ENCODE measurements around the gene CORIN. TPM values are rescaled to one million over a fixed set of nuclear protein-coding genes. Genes with fewer than 3 reads are reported as not detected.

The CORIN gene
- total RNA-seq, 1 donor from 2014 or later: 92.0 TPM

- Histone ChIP-seq H3K27me3 (ENCODE audit: low read depth) (no peaks in the 10 kb centered on the region), H3K9me3 (replicated peaks) (peaks cover 6% of the 10 kb centered on the region), H3K36me3 (no peaks in the 10 kb centered on the region), H3K27ac (replicated peaks) (peak overlapping the region; percentile 89), H3K4me3 (peak overlapping the region; percentile 74), H3K4me1 (peaks cover 42% of the 10 kb centered on the region)
- intact Hi-C loops (cut with micrococcal nuclease): loop anchor here (2.0 kb wide), 1 partner anchor 132 kb away; no protein-coding TSS in a partner anchor
- DNase-seq: peak; percentile 85
- peak; percentile 84 for TF ChIP-seq CTCF (IDR thresholded peaks at IDR 0.05; ENCODE audit: borderline replicate concordance)
Measured at GRCh38 chr4:47836641-47837093, 1.2 kb downstream of the CORIN start.

- H3K27me3 ChIP-seq (ENCODE audit: low read depth): no peaks in the 10 kb centered on the region
- H3K36me3 ChIP-seq: no peaks in the 10 kb centered on the region
- no peak for TF ChIP-seq CTCF (IDR thresholded peaks at IDR 0.05; ENCODE audit: borderline replicate concordance)
- H3K4me3 ChIP-seq: peak overlapping the region; percentile 74
- H3K27ac ChIP-seq (replicated peaks): peak overlapping the region; percentile 89
- peaks cover 6% of the 10 kb centered on the region for H3K9me3 ChIP-seq (replicated peaks)
- DNase-seq: no peak
- intact Hi-C loops (cut with micrococcal nuclease): no loop called here
- peaks cover 44% of the 10 kb centered on the region for H3K4me1 ChIP-seq
Measured at GRCh38 chr4:47835494-47835893, 2.4 kb downstream of the CORIN start.

GRCh38 chr4:47831026-47831679 is 6.7 kb downstream of the CORIN start:
- intact Hi-C loops (cut with micrococcal nuclease): no loop called here
- Histone ChIP-seq H3K4me3 (peak overlapping the region; percentile 74), H3K27me3 (ENCODE audit: low read depth) (no peaks in the 10 kb centered on the region), H3K4me1 (peaks cover 37% of the 10 kb centered on the region), H3K36me3 (no peaks in the 10 kb centered on the region), H3K27ac (replicated peaks) (peak overlapping the region; percentile 88), H3K9me3 (replicated peaks) (peaks cover 6% of the 10 kb centered on the region)
- no peak for DNase-seq
- no peak for TF ChIP-seq CTCF (IDR thresholded peaks at IDR 0.05; ENCODE audit: borderline replicate concordance)

- H3K27ac ChIP-seq (replicated peaks): peak overlapping the region; percentile 88
- H3K27me3 ChIP-seq (ENCODE audit: low read depth): no peaks in the 10 kb centered on the region
- TF ChIP-seq CTCF (IDR thresholded peaks at IDR 0.05; ENCODE audit: borderline replicate concordance): no peak
- H3K4me1 ChIP-seq: peaks cover 36% of the 10 kb centered on the region
- H3K4me3 ChIP-seq: peak overlapping the region; percentile 74
- no peaks in the 10 kb centered on the region for H3K36me3 ChIP-seq
- peaks cover 6% of the 10 kb centered on the region for H3K9me3 ChIP-seq (replicated peaks)
- no peak for DNase-seq
- intact Hi-C loops (cut with micrococcal nuclease): no loop called here
Measured at GRCh38 chr4:47830265-47831025, 7.4 kb downstream of the CORIN start.

- intact Hi-C loops (cut with micrococcal nuclease): no loop called here
- DNase-seq: no peak
- Histone ChIP-seq H3K36me3 (no peaks in the 10 kb centered on the region), H3K9me3 (replicated peaks) (peaks cover 6% of the 10 kb centered on the region), H3K4me1 (peaks cover 35% of the 10 kb centered on the region), H3K27me3 (ENCODE audit: low read depth) (no peaks in the 10 kb centered on the region), H3K27ac (replicated peaks) (peak overlapping the region; percentile 88), H3K4me3 (no peak overlapping the region)
- no peak for TF ChIP-seq CTCF (IDR thresholded peaks at IDR 0.05; ENCODE audit: borderline replicate concordance)
Measured at GRCh38 chr4:47829438-47829837, 8.4 kb downstream of the CORIN start.
